IPS-18a (cell line): ENCODE results near the gene NUP37.
"Not testable (repeated sequence)": the region's sequence is repeated elsewhere in the genome, so short reads cannot be mapped to it uniquely, and the experiment has no call there.

Experiments used
- H3K27ac ChIP-seq: one replicate; pipeline ENCODE4 v1.5.1; 2013; ENCODE audit warnings: low read length
- H3K27me3 ChIP-seq: one replicate; pipeline ENCODE4 v1.6.1; 2013; ENCODE audit warnings: mild to moderate bottlenecking, low read length; ENCODE audit not compliant: control insufficient read depth, insufficient read depth
- H3K36me3 ChIP-seq: one replicate; pipeline ENCODE4 v1.6.1; 2013; ENCODE audit warnings: low read depth, low read length; ENCODE audit not compliant: control insufficient read depth
- H3K4me1 ChIP-seq: one replicate; pipeline ENCODE4 v1.6.1; 2013; ENCODE audit warnings: low read depth, low read length; ENCODE audit not compliant: control insufficient read depth
- H3K4me3 ChIP-seq: one replicate; pipeline ENCODE4 v1.5.1; 2013; ENCODE audit warnings: low read length
- H3K9ac ChIP-seq: one replicate; pipeline ENCODE4 v1.6.1; 2013; ENCODE audit warnings: mild to moderate bottlenecking, low read length, moderate library complexity
- H3K9me3 ChIP-seq: one replicate; pipeline ENCODE4 v1.6.1; 2013; ENCODE audit warnings: low read depth, low read length; ENCODE audit not compliant: control insufficient read depth

The NUP37 gene

DNA sequence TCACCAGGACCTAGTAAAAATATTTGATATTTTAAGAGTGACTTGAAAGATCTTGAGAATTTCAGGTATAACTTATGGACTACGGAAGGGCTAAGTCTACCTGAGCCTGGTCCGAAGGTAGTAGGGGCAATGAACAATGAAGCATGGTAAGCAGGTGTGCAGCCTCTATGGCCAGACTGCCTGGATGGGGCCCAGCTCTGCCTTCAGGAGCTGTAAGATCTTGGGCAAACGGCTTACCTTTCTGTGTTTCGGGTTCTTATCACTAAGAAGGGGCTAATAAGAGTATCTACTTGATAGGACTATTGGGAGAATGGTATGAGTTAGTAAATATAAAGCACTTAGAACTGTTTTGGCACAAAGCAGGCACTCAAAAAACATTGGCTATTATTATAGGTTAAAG, 39.1 kb downstream of the NUP37 start:
- H3K9ac ChIP-seq, result no peak overlapping the region
- H3K36me3 ChIP-seq, result peaks cover 46% of the 10 kb centered on the region
- no peaks in the 10 kb centered on the region for H3K9me3 ChIP-seq

DNA sequence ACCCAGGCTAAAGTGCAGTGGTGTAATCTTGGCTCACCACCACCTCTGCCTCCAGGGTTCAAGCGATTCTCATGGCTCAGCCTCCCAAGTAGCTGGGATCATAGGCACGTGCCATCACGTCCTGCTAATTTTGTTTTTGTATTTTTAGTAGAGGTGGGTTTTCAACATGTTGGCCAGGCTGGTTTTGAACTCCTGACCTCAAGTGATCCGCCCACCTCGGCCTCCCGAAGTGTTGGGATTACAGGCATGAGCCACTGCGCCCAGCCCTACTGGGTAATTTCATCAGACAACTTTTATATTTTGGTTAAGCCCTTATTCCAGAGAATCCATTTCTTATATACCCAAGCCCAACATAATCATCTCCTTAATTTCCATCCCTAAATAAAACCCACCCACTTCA, 47.8 kb downstream of the NUP37 start:
- H3K4me3 ChIP-seq, H3K9ac ChIP-seq, H3K4me1 ChIP-seq, H3K27ac ChIP-seq, H3K9me3 ChIP-seq, H3K27me3 ChIP-seq: not testable (repeated sequence)
- H3K36me3 ChIP-seq, result peaks cover 32% of the 10 kb centered on the region

More for the DNA sequence above, 39.1 kb downstream of the NUP37 start:
- no peaks in the 10 kb centered on the region for H3K27me3 ChIP-seq
- H3K4me1 ChIP-seq, result no peaks in the 10 kb centered on the region
- no peak overlapping the region for H3K27ac ChIP-seq
- no peak overlapping the region for H3K4me3 ChIP-seq

DNA sequence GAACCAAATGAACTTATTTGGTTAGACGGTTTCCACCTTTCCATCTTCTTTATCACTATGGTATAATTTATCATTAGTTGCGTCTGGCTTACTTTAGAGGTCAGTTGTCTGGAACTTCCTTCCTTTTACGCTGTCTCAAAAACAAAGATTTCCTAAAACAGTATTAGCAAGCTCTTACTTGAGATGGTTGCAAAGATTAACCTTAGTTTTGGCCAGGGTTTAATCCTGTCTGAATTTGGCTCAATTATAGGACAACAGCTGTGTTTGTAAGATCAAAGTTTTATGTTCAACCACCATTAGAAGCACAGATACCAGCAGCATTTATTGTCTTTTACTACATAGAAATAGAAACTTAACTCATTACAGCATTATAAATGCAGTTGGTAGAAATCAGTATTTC, 50.2 kb downstream of the NUP37 start:
- no peak overlapping the region for H3K27ac ChIP-seq
- H3K9ac ChIP-seq, result no peak overlapping the region
- no peak overlapping the region for H3K4me3 ChIP-seq
- H3K4me1 ChIP-seq, result no peaks in the 10 kb centered on the region
- H3K36me3 ChIP-seq, result peaks cover 13% of the 10 kb centered on the region
- H3K27me3 ChIP-seq, result no peaks in the 10 kb centered on the region
- no peaks in the 10 kb centered on the region for H3K9me3 ChIP-seq

DNA sequence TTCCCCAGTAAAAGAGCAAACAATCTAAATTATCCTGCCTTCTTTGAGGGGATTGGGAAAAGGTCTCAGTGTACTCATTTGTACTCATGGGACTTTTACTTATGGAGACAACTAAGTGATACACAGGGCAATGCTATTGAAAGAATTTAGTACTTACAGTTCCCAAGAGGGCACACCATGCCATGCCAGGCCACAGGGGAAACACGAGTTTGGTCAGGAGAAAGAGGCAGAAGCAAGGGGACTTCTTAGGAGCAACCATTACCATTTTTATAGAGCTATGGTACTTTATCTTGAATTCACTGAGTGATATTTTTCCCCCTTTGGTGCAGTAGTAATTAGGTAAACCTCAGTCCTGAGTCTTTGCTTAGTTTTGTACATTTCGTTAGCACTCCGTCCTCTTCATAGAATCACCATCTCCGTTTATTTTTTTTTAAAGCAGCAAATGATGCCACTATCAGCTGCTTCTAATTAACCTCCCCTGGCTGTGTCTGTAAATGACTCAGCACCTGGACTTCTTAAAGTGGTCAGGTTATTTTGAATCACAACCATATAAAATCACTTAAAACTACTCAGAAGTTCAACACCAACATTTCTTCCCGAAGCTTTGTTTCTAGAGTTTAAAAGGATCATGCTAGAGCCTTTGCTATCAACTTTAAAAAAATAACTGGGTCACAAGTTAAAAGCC, 52.2 kb downstream of the NUP37 start:
- no peak overlapping the region for H3K27ac ChIP-seq
- no peaks in the 10 kb centered on the region for H3K36me3 ChIP-seq
- no peaks in the 10 kb centered on the region for H3K27me3 ChIP-seq
- no peak overlapping the region for H3K4me3 ChIP-seq
- H3K9ac ChIP-seq, result no peak overlapping the region
- H3K9me3 ChIP-seq, result no peaks in the 10 kb centered on the region
- no peaks in the 10 kb centered on the region for H3K4me1 ChIP-seq

DNA sequence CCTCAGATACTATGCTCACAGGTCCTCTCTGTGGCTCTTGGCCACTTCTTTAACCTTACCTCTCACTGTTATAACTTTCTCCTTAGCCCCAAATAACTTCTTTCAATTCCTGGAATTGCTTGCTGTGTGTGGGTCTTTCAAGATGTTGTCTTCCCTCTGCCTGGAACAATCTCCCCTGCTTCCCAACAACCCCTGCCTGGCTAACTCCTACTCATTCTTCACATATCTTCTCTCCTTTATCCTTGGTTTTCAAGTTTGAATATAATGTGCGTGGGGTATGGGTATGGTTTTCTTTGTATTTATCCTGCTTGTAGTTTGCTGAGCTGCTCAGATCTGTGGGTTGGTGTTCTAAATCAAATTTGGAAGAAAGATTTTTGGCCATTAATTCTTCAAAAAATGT, 55.4 kb downstream of the NUP37 start:
- peaks cover 5% of the 10 kb centered on the region for H3K4me1 ChIP-seq

DNA sequence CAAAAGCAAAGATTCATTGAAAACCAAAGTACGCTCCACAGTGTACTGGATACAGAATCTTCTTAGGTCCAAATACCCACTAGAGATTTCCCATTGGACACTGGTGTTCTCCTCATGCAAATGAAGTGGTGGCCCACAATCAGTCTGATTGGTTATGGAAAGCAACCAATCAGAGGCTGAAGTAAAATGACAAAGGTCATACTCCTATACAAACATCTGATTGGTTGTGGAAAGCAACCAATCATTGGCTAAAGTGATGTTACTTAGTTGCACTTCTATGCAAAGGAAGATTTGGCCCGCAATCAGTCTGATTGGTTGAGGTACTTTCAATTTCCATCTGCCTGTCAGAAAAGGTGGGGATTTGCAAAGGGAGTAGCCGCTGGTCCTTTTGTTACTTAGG, 56.8 kb downstream of the NUP37 start:
- Histone ChIP-seq H3K4me3 (no peak overlapping the region), H3K9me3 (no peaks in the 10 kb centered on the region), H3K27ac (no peak overlapping the region), H3K4me1 (peaks cover 5% of the 10 kb centered on the region), H3K9ac (no peak overlapping the region), H3K27me3 (no peaks in the 10 kb centered on the region), H3K36me3 (no peaks in the 10 kb centered on the region)

More for the DNA sequence above, 55.4 kb downstream of the NUP37 start:
- H3K9ac ChIP-seq, result no peak overlapping the region
- H3K27me3 ChIP-seq, result no peaks in the 10 kb centered on the region
- H3K36me3 ChIP-seq, result no peaks in the 10 kb centered on the region
- no peak overlapping the region for H3K27ac ChIP-seq
- H3K4me3 ChIP-seq, result no peak overlapping the region
- no peaks in the 10 kb centered on the region for H3K9me3 ChIP-seq

DNA sequence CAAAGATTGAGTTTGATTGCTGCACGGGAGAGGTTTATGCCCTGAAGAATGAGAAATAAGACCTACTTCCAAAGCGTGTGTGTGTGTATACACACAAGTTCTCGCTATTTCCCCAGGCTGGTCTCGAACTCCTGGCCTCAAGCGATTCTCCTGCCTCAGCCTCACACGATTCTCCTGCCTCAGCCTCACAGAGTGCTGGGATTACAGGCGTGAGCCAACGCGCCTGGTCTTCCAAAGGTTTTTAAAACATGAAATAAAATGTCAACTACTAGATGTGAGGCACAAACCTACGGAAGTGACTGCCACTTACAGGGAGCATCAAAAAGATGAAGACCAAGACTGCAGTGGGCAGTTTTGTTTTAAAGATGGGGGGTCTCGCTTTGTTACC, 57.5 kb downstream of the NUP37 start:
- Histone ChIP-seq H3K36me3 (no peaks in the 10 kb centered on the region), H3K4me3 (peak overlapping the region; percentile 88), H3K27me3 (no peaks in the 10 kb centered on the region), H3K9me3 (no peaks in the 10 kb centered on the region), H3K4me1 (peaks cover 5% of the 10 kb centered on the region), H3K9ac (no peak overlapping the region), H3K27ac (no peak overlapping the region)

DNA sequence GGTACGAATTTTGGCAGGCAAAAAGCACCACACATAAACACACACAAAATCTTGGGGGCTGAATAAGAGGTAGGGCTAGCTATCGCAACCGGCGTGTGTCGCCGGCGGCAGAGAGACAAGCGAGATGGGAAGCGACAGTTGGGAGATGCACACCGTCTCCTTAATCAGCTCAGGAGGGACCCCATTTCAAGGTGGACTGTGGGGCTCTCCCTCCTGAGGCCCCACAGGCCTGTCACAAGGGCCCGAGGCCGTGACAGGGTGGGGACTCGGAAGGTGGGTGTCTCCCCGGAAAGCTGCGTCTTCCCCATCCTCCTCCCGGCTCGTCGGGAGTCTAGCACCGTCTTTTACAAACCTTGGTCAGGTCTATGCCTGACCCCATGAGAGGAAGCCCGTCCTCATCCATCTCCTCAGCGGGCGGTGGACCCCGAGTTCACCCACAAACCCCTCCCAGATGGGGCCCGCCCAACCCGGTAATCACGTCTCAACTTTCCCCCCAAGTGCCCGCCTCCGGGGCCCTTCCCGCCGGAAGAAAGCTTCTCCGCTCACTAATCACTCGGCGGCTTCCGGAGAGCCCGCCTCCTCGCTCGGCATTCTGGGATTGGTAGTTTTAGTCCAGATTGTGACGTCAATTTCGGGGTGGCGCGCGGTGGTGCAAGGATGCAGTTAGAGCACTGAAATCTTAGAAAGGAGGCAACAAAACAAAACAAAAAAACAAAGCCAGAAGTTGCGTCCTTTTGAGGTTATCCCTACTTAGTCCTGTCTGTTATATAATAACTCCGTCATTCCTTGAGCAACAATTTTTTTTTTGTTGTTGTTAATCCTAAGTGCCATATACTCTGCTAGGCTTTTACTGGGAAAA, 58.1 kb downstream of the NUP37 start, which contains the start of gene WASHC3:
WASHC3 (minus strand) TSS at position 432 of the 859 bp plus-strand sequence; CDS start at position 403, 29 bp downstream.
- Histone ChIP-seq H3K4me1 (peaks cover 5% of the 10 kb centered on the region), H3K36me3 (no peaks in the 10 kb centered on the region), H3K27ac (no peak within 1 kb of the TSS), H3K9ac (peak within 1 kb of the TSS; percentile 61), H3K4me3 (peak within 1 kb of the TSS; percentile 88), H3K27me3 (no peaks in the 10 kb centered on the region), H3K9me3 (no peaks in the 10 kb centered on the region)

DNA sequence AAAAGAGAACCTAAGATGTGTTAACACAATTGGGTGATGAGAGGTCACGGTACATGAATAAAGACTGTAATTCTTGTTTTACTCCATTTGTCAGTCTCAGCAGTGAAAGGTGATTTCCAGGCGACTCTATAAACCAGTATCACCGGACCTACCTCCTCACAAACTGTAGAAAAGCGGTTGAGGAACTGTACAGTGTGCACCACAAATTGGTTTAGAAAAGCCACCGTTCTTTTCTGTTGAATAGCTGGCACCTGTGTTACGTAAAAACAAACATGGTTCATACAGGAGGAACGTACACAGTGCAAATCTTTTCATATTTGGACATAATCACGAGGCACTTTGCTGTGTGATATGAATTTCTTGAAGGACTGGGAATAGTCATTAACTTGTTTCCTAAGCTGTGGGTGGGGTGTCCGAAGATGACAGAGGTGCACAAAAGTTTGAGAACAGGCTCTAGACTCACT, 58.8 kb downstream of the NUP37 start:
- Histone ChIP-seq H3K4me1 (peaks cover 5% of the 10 kb centered on the region), H3K9me3 (no peaks in the 10 kb centered on the region), H3K36me3 (no peaks in the 10 kb centered on the region), H3K4me3 (peak overlapping the region; percentile 88), H3K9ac (peak overlapping the region; percentile 61), H3K27me3 (no peaks in the 10 kb centered on the region), H3K27ac (no peak overlapping the region)

DNA sequence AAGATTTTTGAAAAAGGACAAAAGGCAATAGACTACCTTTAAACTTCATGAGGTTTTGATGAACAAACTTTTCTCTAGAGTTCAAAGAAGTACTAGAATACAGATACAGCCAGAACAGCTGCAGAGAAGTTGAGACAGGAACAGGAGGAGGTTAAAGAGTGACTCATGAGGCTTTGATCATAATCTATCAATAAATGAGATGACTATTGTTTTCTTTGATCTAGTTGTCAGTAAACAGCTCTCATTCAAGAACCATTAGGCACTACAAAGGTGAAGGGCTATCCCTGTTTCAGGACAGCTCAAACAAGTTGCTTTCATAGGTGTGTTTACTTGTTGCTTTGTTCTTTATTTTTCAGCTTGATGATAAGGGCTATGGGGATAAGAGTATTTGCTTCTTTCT, 60.6 kb downstream of the NUP37 start:
- no peaks in the 10 kb centered on the region for H3K36me3 ChIP-seq
- H3K27ac ChIP-seq, result no peak overlapping the region
- no peaks in the 10 kb centered on the region for H3K9me3 ChIP-seq
- H3K4me1 ChIP-seq, result peaks cover 5% of the 10 kb centered on the region
- no peaks in the 10 kb centered on the region for H3K27me3 ChIP-seq
- no peak overlapping the region for H3K4me3 ChIP-seq
- no peak overlapping the region for H3K9ac ChIP-seq

DNA sequence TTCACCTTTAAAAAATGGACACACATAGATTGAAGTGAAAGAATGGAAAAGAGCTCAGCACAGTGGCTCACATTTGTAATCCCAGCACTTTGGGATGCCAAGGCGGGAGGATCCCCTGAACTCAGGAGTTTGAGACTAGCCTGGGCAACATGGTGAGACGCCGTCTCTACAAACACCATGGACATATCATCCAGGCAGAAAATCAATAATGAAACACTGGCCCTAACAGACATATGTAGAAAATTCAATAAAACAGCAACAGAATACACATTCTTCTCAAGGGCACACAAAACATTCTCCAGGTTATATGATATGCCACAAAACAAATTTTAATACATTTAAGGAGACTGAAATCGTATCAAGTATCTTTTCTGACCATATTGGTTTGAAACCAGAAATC, 65.6 kb downstream of the NUP37 start:
- Histone ChIP-seq H3K27me3 (no peaks in the 10 kb centered on the region), H3K9me3 (no peaks in the 10 kb centered on the region), H3K4me1 (no peaks in the 10 kb centered on the region), H3K27ac (no peak overlapping the region), H3K36me3 (no peaks in the 10 kb centered on the region), H3K4me3 (no peak overlapping the region), H3K9ac (no peak overlapping the region)

DNA sequence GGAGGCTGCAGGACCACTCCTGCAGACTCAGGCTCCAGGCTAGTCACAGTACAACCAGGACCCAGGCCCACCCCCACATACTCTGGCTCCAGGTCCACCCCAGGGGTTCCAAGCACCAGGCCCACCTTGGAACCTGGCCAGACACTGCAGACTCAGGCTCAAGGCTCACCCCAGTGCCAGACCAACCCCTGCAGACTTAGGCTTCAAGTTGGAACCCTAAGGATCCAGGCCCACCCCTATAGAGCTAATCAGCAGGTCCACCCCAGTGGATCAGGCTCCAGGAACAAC, 66.9 kb downstream of the NUP37 start:
- Histone ChIP-seq H3K9me3 (no peaks in the 10 kb centered on the region), H3K27ac (no peak overlapping the region), H3K27me3 (no peaks in the 10 kb centered on the region), H3K4me3 (no peak overlapping the region), H3K4me1 (no peaks in the 10 kb centered on the region), H3K36me3 (no peaks in the 10 kb centered on the region), H3K9ac (no peak overlapping the region)
